CD4-positive, alpha-beta T cell treated with Interleukin-12 subunit alpha and Interleukin-12 subunit beta, for 1 hour (primary cell): ENCODE measurements around the gene PARD3B.

Experiments
- DNase-seq: peaks from one replicate; pipeline ENCODE4 v3.0.0-alpha.2; 2020

The PARD3B gene

DNA sequence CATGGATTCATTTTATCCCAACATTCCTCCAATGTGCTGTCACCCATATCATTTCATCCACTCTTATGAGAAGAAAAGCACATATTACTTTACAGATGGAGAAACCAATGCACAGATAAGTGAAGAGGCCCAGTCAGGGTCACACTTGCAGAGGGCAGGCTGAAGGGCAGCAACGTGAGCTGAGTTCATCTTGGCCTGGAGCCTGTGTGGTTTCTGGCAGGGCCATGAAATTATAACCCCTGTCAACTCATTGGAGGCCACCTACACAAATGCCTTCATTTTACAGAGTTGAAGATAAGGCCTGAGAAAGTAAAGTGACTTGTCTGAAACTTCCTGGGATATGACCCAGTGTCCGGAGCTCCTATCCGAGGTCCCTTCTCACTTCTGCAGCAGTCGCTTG is 1048.6 kb downstream of the PARD3B start:
- DNase-seq = no peak

- no peak for DNase-seq
Measured at GRCh38 chr2:205596581-205596980, 1051.3 kb downstream of the PARD3B start.

DNA sequence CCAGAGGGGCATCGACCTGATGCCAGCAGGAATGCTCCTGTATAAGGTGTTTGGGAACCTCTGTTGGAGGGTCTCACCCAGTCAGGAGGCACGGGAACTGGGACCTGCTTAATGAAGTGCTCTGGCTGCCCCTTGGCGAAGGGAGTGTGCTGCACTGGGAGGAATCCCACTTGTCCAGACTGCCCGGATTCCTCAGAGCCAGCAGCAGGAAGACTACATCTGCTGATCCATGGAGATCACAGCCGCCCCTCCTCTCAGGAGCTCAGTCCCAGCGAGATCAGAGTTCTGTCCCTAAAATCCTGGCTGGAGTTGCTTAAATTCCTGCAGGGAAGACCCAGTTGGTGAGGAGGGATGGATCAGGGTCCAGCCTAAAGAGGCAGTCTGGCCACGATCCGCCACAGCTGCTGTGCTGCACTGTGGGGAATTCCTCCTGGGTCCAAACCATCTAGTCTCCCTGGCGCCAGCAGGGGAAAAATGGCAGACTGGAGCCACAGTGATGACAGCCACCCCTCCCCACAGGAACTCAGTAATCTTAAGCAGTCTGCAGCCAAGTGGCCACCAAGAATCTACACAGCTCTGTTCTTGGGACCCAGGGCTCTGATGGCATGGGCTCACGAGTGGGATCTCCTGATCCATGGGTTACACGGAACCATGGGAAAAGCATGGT is 1060.5 kb downstream of the PARD3B start:
- no peak for DNase-seq

DNA sequence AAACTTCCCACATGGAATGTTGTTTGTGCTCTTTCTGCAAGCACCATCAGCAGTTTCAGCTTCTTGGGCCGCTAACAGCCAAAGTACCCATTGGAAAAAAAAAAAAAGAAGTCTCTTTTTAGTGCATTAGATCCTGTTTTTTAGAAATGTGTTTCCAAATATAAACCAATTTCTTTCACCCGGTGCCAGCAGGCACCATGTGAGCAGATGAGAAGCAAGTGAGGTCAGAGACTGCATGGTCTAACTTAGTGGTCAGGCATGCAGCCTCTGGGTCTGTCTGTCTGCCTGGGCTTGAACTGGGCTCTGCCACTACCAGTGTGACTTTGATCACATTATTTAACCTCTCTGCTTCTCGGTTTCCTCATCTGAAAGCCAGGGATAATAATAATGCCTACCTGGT is 1061.9 kb downstream of the PARD3B start:
- no peak for DNase-seq

DNA sequence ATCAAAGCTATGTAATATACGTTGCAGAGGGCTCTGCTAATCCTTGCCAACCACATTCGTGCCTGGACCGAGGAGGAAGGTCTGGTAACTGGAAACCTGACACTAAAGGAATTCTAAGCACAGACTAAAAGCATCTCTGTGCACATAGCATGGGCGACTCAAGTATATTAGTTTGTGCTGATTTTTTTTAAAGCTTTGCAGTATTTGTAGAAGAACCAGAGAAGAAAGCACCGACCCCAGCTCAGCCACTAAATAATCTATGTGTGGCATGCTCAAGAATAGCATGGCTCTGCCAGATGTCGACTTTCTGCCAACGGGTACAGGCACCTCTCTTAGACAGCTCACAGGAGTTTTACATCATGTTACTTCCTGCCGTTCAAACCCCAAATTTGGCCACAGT is 1063.8 kb downstream of the PARD3B start:
- no peak for DNase-seq

GRCh38 chr2:205610437-205610836 is 1065.2 kb downstream of the PARD3B start:
- no peak for DNase-seq

DNA sequence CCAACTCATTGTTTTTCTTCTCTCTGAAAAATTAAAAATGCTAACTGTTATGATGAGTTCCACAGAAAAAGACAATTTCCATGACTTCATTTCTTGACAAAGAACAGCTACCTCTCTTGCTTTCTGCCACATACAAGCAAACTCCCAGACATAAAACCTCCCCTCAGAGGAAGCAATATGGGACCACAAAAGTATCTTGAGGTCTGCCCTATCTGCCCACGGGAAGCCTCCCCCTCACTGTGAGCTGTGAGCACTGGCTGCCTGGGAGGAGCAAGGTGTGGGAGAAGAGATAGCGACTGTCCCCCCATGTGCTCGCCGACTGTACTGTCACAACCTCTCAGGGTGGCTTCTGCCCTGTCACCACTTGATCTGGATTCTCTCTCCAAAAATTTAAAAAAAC is 1067.4 kb downstream of the PARD3B start:
- no peak for DNase-seq

DNA sequence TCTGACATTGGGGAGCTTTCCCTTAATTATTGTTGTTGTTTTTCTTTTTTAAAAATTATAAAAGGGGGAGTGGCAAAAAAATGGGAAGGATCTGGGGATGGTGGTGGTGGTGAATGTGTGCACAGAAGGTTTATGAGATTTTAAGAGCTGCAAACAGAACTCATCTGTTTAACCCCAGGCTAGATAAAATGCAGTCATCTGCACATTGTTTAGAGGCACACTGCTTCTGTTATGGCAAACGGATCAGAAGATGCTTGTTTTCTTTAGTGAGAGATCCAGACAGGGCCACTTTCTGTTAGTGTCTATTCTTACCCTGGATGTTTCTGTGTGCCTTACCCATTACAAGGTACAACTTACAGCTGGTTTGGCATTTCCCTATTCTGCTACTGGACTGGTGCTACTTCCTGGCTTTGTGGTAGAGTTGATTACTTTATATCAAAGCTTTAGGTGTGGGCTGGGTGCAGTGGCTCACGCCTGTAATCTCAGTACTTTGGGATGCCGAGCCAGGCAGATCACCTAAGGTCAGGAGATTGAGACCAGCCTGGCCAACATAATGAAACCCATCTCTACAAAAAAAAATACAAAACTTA is 1068.8 kb downstream of the PARD3B start:
- DNase-seq = no peak

DNA sequence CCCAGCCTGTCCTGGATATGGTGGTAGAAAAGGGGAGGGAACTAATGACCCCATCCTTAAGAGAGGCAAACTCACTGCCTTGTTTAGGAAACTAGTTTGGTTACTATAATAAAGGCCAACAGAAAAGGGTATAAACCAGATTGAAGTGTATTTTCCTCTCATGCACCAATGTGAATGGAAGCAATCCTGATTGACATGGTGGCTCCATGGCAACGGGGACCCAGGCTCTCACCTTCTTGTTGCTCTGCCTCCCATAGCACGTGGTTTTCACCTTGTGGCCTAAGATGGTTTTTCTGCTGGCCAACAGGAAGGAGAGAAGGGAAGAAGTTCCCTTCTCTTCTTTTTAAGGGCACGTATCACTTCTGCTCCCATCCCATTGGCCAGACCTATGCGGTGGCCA is 1069.7 kb downstream of the PARD3B start:
- no peak for DNase-seq

DNA sequence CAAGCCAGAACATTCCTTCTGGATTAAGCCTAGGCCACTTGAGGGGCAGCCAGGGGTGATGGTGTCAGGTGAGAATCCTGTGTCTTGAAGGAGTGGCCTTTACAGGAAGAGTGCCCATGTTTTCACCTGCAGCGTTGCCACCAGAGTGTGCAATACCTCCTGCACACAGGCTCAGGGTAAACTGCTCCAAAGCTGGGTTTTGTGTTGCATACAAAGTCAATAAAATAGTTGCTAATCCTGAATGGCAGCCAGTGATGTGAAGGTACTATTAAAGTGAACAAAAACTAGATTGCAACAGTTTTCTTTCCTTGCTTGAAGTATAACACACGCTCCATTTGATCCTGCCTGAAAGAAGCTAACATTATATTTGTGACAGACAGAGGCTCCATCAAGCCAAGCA is 1072.6 kb downstream of the PARD3B start:
- DNase-seq = no peak

GRCh38 chr2:205619600-205619999 is 1074.3 kb downstream of the PARD3B start:
- DNase-seq = no peak

GRCh38 chr2:205627085-205627484 is 1081.8 kb downstream of the PARD3B start:
- DNase-seq = no peak

DNA sequence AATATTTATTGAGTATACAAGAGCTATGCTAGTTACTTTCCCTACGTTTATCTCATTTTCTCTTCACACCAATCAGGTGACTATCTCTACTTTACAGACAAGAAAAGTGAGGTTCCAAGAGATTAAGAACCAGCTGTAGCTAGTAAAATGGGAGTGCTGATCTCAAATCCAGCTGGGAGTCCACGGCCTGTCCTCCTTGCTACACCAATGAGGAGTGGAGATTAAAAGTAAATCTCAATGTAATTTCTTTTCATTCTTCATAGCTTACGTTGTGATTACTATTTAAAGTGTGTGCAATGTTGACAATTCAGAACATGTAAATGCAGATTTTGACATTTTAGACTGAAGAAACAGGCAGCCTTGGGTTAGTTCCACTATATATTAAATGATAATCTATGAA is 1083.1 kb downstream of the PARD3B start:
- DNase-seq = no peak

GRCh38 chr2:205629091-205629776 is 1084.0 kb downstream of the PARD3B start:
- no peak for DNase-seq

GRCh38 chr2:205633994-205634393 is 1088.7 kb downstream of the PARD3B start:
- DNase-seq = no peak

- no peak for DNase-seq
Measured at GRCh38 chr2:205636549-205637319, 1091.5 kb downstream of the PARD3B start.

DNA sequence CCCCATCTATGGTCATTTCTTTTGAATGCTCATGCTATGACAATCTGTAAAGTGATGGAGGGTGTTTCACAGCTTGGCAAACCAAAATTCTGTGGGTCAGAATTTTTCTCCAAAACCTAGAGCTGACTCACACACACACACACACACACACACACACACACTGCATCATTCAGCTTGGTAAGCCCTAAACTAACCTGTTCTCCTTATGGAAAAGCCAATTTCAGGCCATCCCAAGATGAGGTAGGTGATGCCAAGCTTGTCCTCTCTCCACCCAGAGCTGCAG is 1092.0 kb downstream of the PARD3B start:
- no peak for DNase-seq

DNA sequence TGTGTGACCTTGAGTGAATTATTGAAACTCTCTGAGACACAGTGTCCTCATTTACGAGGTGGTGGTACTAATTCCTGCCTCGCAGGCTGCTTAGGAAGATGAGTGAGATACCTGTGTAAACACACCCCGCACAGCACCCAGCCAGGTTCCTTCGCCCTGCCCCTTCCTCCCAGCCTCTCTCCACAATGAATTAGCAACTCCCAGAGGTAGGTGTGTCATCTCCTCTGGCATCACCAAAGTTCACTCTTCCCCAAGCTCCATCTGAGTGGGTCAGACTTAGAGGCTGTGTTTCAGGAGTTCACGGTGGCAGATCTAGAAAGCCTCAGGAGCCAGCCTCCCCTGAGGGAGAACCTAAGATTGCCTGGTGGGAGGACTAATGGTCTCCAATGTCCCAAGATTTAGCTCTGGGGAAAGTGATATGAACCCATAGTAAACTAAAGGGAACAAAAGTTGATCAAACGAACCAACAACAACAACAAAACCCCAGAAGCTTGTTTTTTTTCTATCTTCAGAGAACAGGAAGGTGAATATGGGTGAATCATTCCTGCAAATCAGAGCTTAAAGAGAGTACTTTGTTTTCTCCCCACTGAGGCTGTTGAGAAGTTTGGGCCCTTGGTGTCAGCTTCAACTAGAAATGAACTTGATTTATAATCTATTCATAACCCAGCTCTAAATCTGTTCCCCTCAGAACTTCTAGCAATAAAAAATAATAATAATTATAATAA is 1092.7 kb downstream of the PARD3B start:
- no peak for DNase-seq

GRCh38 chr2:205640716-205641115 is 1095.4 kb downstream of the PARD3B start:
- no peak for DNase-seq

GRCh38 chr2:205642599-205643356 is 1097.5 kb downstream of the PARD3B start:
- no peak for DNase-seq

DNA sequence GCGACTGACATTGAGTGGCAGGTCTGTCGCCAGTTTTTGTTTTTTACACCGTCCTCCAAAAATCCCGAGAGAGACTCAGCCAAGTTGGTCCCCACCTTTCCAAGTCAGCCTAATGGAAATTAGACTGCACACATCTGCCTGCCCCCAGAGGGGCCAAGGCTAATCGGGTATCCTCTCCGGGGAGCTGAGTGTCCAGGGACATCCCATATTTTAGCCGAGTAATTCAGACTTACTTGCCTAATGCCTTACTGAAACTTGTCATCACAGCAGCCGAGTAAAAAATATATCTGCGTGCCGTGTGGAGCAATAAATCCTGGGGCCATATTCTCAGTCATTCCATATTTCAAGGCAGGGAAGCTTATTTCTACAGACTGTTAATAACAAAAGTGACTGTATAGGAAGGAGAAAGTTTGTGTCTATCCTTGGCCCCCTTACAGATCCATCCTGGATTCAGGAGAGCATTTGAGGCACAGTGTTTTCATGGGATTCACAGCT is 1098.2 kb downstream of the PARD3B start:
- no peak for DNase-seq

GRCh38 chr2:205644018-205644417 is 1098.7 kb downstream of the PARD3B start:
- DNase-seq = no peak
